Right lobe of liver (tissue), 6 donors: Measurements from ENCODE around the gene GRIN3A. TPM values are rescaled to one million over a fixed set of nuclear protein-coding genes. Genes with fewer than 3 reads are reported as not detected.
A peak's percentile ranks its signal among the peaks of the same experiment; 100 is the strongest.

Experiments used
- ATAC-seq, 4 donors: fragments of 200-7000 bp; cut with Tn5 transposase; one replicate each; pipeline ENCODE4 v1.9.1; 2020; ENCODE audit warnings: mild to moderate bottlenecking in 4 of 4, moderate library complexity in 4 of 4
- DNase-seq, 3 donors: peaks; one replicate each; pipeline ENCODE4 v3.0.0-alpha.2; 2020
- H3K27ac ChIP-seq, 3 donors: fragments of 200-600 bp; one replicate each; pipeline ENCODE4 v1.8.0; 2022
- H3K27me3 ChIP-seq, 2 donors: fragments of 200-600 bp; one replicate each; pipeline ENCODE4 v1.8.0; 2022
- H3K36me3 ChIP-seq, 4 donors: fragments of 200-600 bp; sonication (generic) in 1 of 4; one replicate each; pipeline versions ENCODE4 v1.5.1 to v1.8.0; 2017 to 2022; ENCODE audit warnings: control low read depth in 1 of 4
- H3K4me1 ChIP-seq, 4 donors: fragments of 200-600 bp; sonication (generic) in 1 of 4; one replicate each; pipeline versions ENCODE4 v1.5.1 to v1.8.0; 2017 to 2022; ENCODE audit warnings: control low read depth in 1 of 4
- H3K4me3 ChIP-seq, 3 donors: fragments of 200-600 bp; one replicate each; pipeline ENCODE4 v1.8.0; 2022
- H3K9me3 ChIP-seq, 4 donors: fragments of 200-600 bp; sonication (generic) in 1 of 4; one replicate each; pipeline versions ENCODE4 v1.5.1 to v1.8.0; 2017 to 2022; ENCODE audit warnings: control low read depth in 1 of 4
- CTCF ChIP-seq, 4 donors: fragments of 200-600 bp in 3 of 4; fragments of 450-650 bp in 1 of 4; IDR thresholded peaks; one replicate each; pipeline versions ENCODE4 v1.5.1 to v1.8.0; 2016 to 2022; ENCODE audit warnings: antibody characterized with exemption in 4 of 4, mild to moderate bottlenecking in 2 of 4
- POLR2A ChIP-seq: fragments of 450-650 bp; IDR thresholded peaks from one replicate; pipeline ENCODE4 v1.6.1; 2017; ENCODE audit warnings: antibody characterized with exemption, mild to moderate bottlenecking
- WGBS: methylation state at CpG from one replicate; pipeline ENCODE4 v1.1.6; 2018; ENCODE audit warnings: low coverage, low lambda C conversion rate; ENCODE audit not compliant: insufficient coverage; ENCODE audit errors: missing lambda C conversion rate; 5-methylcytosine and 5-hydroxymethylcytosine counted together
- intact Hi-C, 2 donors: fragments of 100-400 bp; cut with DNase I; formaldehyde crosslinking; loops; one replicate each; pipeline versions ENCODE4 v1.11.2 to v1.14.1; 2022
- total RNA-seq, 6 experiments: library from RNA; depleted of rRNA in 2 of 6; stranded (reverse); fragments of >200 nt in 2 of 6; fragmentation: NEBNext Ultra II Directional in 3 of 6; extraction: Animal tissue kit (Norgen Biotek cat#: 25700) in 3 of 6; gene quantifications; one replicate each; pipeline versions ENCODE4 v1.1.0 to v1.2.4, GENCODE V29; 2016 to 2023
- donor health status: DM: no; HTN: yes; CAD: no.
- donor health status: DM: no; HTN: no; CAD: no.
- donor health status: DM: no; HTN: no; CAD: no.
- donor health status: DM: no; HTN: yes; CAD: no.
- donor health status: DM: no; HTN: yes; CAD: no.

GRIN3A gene
- total RNA-seq, 6 experiments from 2014 or later, result 0.05 to 0.44 (median 0.09) TPM; not detected in 1

DNA sequence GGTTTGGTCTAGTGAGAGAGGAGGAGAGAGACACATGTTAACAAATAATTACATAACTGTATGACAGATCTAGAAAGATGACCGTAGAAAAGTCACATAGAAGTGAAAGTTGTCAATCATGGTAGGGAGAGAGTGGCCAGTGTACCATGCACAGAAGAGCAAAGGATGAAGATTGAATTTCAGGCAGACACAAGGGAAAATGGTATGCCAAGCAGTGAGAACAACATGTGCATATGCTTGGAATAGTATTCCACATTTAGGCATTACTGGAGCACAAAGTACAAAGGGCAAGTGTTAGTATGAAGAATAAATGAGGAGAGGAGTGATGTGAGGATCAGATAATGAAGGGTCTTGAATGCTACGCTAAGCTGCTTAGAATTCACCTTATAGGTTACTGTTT is 20.3 kb downstream of the GRIN3A start:
- DNase-seq (no peak), ATAC-seq (no peak)
- Histone ChIP-seq H3K4me1 (no peaks in the 10 kb centered on the region), H3K27ac (no peak overlapping the region), H3K9me3 (no peaks in the 10 kb centered on the region), H3K4me3 (no peak overlapping the region), H3K27me3 (no peaks in the 10 kb centered on the region), H3K36me3 (no peaks in the 10 kb centered on the region)
- intact Hi-C loops, result no loop called here
- 49% methylated on average over 2 of the region's 2 CpGs for WGBS
- TF ChIP-seq POLR2A, result no peak
- no peak for TF ChIP-seq CTCF (IDR thresholded peaks at IDR 0.05)

- no peaks in the 10 kb centered on the region for H3K27me3 ChIP-seq
- H3K4me1 ChIP-seq, result no peaks in the 10 kb centered on the region
- no peak overlapping the region for H3K4me3 ChIP-seq
- WGBS, result 36% methylated on average over 2 of the region's 2 CpGs
- TF ChIP-seq CTCF (IDR thresholded peaks at IDR 0.05) (no peak), POLR2A (no peak)
- no peaks in the 10 kb centered on the region for H3K9me3 ChIP-seq
- peak in 1 of 4 donors; percentile 47 for ATAC-seq
- intact Hi-C loops, result no loop called here
- no peaks in the 10 kb centered on the region for H3K36me3 ChIP-seq
- no peak for DNase-seq
- no peak overlapping the region for H3K27ac ChIP-seq
These were observed 21.8 kb downstream of the GRIN3A start for GRCh38 chr9:101716629-101717028.

- no peak for DNase-seq
- TF ChIP-seq POLR2A (no peak), CTCF (IDR thresholded peaks at IDR 0.05) (peak in 3 of 4 donors; percentile 31 to 50 (median 40))
- no peak overlapping the region for H3K27ac ChIP-seq
- no peaks in the 10 kb centered on the region for H3K9me3 ChIP-seq
- no peaks in the 10 kb centered on the region for H3K36me3 ChIP-seq
- H3K27me3 ChIP-seq, result no peaks in the 10 kb centered on the region
- H3K4me1 ChIP-seq, result peaks cover 0 to 27% (median 4%) of the 10 kb centered on the region in 4 donors
- no peak for ATAC-seq
- 71% methylated on average over 10 of the region's 10 CpGs for WGBS
- intact Hi-C loops, result no loop called here
- H3K4me3 ChIP-seq, result no peak overlapping the region
These were observed 27.0 kb downstream of the GRIN3A start for GRCh38 chr9:101711330-101711941.

DNA sequence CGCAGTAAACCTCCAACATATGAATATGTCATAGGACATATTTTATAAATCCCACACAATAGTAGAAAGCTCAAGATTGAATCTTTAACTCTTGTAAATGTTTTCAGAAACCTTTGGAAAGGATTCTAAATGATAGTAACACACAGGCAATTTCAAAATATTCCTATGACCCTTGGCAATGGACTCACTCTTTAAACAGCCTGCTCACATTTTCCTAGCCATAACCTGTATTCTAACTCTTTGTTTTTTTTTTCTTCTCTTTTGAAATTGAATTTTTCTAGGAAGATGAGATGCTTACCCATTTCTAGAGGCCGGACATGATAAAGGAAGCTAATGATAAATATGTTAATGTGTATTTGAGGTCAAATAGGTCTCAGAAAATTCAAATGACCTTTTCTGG is 29.6 kb downstream of the GRIN3A start:
- DNase-seq (no peak), ATAC-seq (peak in 1 of 4 donors; percentile 19)
- WGBS, result 53% methylated on average over 2 of the region's 2 CpGs
- Histone ChIP-seq H3K27me3 (no peaks in the 10 kb centered on the region), H3K9me3 (no peaks in the 10 kb centered on the region), H3K4me3 (no peak overlapping the region), H3K4me1 (peaks cover 0 to 39% (median 8%) of the 10 kb centered on the region in 4 donors), H3K36me3 (no peaks in the 10 kb centered on the region), H3K27ac (peak overlapping the region in 2 of 3 donors; percentile 20 to 25)
- intact Hi-C loops, result no loop called here
- TF ChIP-seq CTCF (IDR thresholded peaks at IDR 0.05) (no peak), POLR2A (no peak)
